Stimulated activated CD4-positive, alpha-beta T cell treated with anti-CD3 and anti-CD28 coated beads, TNF-alpha, amount 100 ng/mL, for 1 hour (primary cell): Measurements from ENCODE around the gene PAF1.
"Not testable (repeated sequence)": the region's sequence is repeated elsewhere in the genome, so short reads cannot be mapped to it uniquely, and the experiment has no call there.

Source experiments
- DNase-seq, 3 donors: peaks; one replicate each; pipeline ENCODE4 v3.0.0-alpha.2; 2020; ENCODE audit warnings: low read depth in 3 of 3, low spot score in 1 of 3

The PAF1 gene

GRCh38 chr19:39384839-39385568 lies 5.9 kb downstream of the PAF1 start:
- no peak for DNase-seq

GRCh38 chr19:39382991-39383828 lies 7.7 kb downstream of the PAF1 start:
- no peak for DNase-seq

GRCh38 chr19:39381910-39382611 lies 8.8 kb downstream of the PAF1 start:
- DNase-seq: no peak

- no peak for DNase-seq
Observed at GRCh38 chr19:39380521-39381502, 10.1 kb downstream of the PAF1 start.

DNA sequence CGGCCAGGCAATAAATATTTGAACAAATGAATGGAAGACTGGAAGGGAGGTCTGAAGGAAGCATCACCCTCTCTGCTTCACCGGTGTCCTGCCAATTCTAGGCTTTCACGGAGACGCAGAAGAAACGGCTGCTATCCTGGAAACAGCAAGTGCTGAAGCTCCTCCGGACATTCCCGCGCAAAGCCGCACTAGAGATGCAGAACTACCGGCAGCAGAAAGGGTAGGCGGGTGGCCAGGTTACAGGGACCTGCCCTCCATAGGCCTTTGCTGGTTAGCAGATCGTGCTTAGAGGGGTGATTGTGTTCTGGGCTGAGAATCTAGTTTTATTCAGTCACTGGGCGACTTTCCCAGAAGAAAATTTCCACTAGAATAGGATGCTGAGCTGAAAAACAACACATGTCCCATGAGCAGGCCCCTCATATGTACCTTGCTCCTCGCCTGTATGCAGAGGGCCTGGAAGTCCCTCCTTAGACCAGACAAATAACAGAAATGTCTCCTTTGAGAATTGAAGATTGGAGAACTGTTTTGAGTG lies 11.0 kb downstream of the PAF1 start:
- no peak for DNase-seq

- DNase-seq: not testable (repeated sequence)
Observed at GRCh38 chr19:39379366-39379765, 11.5 kb downstream of the PAF1 start.

DNA sequence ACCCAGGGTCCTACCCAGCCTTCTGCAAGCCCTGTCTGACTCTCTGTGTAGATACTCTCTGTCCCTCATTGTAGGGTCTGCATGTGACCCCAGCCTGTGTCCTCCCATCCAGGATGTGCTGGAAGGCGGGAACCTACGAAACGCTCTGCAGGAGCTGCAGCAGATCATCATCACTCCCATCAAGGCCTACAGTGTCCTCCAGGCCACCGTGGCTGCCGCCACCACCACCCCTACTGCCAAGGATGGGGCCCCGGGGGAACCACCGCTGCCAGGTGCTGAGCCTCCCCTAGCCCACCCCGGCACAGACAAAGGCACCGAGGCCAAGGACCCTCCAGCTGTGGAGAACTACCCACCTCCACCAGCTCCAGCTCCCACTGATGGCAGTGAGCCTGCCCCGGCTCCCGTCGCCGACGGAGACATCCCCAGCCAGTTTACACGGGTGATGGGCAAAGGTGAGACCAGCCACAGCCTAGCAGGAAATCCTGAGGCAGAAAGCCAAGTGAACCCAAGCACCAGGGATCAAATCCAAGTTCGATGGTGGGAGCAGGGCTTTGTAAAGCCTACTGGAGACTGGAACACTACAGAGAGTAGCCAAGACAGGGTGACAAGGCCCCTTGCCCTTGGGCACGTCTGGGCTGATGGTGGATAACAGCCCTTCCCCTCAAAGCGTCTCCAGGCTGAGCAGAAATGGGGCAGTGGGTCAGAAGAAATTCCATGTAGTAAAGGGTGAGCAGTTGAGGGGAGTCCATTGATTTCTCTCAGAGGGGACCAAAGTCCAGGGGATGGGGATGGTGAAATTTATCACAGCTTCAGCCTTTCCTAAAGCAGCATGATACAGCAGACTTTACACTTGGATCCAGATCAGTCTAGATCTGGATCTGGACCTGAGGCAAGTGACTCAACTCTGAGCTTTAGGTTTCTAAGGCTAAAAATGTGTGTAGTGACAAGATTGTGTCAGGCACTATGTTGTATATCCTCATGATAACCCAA lies 13.2 kb downstream of the PAF1 start:
- DNase-seq: no peak

- DNase-seq: no peak
Observed at GRCh38 chr19:39375929-39376328, 15.0 kb downstream of the PAF1 start.

- DNase-seq: no peak
Observed at GRCh38 chr19:39372941-39373340, 18.0 kb downstream of the PAF1 start.

GRCh38 chr19:39372047-39372802 lies 18.7 kb downstream of the PAF1 start:
- no peak for DNase-seq

GRCh38 chr19:39370735-39371134 lies 20.2 kb downstream of the PAF1 start:
- DNase-seq: no peak

- no peak for DNase-seq
Observed at GRCh38 chr19:39369200-39369599, 21.7 kb downstream of the PAF1 start.

DNA sequence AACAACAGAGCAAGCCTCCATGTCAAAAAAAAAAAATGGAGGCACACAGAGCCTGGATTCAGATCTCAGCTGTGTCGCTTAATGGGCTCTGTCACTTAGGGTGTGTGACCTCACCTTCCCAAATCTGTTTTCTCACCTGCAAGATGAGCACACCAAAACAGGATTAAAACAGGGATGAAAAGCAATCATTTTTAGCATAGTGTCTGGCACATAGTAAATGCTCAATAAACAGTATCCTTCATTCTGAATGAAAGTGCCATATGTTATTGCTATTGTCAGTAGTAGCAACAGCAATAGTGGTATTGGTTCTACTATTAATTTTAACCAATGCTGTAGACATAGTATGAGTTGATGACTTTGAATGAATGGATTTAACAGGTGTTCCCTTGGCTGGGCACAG lies 25.4 kb downstream of the PAF1 start:
- DNase-seq: no peak

DNA sequence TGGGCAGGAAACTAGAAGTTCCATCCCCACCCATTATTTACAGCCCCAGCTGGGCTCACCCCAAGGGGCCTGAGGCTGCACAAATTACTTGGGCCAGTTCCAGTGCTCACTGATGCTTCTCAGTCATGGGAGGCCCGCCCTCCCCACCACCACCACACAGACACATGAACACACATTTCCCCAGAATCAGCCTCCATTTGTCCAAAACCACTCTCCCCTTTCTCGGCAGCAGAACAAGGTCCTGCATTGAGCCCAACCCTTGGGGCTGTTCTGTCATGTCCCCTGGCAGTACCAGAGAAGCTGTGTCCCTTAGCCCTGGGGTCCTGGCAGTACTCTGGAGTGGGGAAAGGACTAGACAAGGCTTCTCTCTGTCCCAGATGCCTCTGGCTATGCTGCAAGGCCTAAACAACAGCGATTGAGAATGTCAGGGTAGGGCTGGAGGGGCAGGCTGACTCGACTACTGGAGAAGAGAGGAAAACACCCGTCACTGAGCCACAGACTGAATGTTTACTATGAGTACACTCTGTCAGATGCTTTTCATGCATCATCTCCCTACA lies 26.9 kb downstream of the PAF1 start:
- DNase-seq: no peak

DNA sequence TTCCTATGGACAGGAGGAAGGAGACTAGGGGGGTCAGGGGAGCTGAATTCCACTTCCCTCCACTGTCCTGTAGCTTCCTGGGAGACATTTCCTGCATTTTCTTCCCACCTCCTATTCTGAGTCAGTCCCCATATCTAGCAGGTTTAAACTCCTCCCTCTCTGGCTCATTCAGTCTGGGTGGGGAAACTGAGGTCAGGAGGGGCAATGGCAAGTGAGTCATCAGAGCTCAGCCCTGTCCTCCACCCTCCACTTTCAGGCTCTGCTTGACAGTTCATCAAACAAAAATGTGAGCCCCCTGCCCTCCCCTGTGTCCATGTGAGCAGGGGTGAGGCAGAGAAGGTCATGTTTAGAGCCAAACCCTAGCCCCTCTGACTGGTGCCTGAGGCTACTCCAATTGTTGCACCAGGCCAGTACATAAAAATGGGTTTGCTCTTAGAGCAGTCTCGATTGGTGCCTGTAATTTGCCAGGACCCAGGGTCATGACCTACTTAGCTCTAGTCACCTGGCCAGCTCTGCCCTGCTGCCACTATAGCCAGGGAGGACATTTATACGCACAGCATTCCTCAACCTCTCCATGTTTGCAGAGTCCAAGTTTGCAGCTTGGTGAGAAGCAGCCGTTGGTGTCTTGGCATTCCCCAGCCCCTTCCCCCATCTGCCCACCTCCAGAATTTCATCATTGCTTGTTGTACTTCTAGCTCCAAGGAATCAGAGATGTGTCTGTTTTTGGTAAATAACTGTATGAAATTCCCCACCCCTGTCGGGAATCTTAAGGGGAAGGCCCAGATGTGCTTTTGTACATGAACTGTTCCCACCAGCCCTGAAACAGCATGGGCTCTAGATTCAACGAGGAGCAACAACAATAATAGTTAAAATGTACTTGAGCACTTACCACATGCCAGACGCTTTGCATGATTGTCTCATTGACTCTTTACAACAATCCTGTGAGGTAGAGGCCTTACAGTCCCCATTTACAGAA lies 27.9 kb downstream of the PAF1 start:
- no peak for DNase-seq

GRCh38 chr19:39360599-39360998 lies 30.3 kb downstream of the PAF1 start:
- DNase-seq: no peak

GRCh38 chr19:39359026-39359425 lies 31.9 kb downstream of the PAF1 start:
- no peak for DNase-seq
